Midbrain (tissue), 1 donor: ENCODE results near the gene RASAL2.
"Not testable (repeated sequence)": the region's sequence is repeated elsewhere in the genome, so short reads cannot be mapped to it uniquely, and the experiment has no call there.

Experiments
- DNase-seq: peaks from one replicate; lab custom pipeline; 2025; lab: John Stamatoyannopoulos, UW

Gene RASAL2

DNA sequence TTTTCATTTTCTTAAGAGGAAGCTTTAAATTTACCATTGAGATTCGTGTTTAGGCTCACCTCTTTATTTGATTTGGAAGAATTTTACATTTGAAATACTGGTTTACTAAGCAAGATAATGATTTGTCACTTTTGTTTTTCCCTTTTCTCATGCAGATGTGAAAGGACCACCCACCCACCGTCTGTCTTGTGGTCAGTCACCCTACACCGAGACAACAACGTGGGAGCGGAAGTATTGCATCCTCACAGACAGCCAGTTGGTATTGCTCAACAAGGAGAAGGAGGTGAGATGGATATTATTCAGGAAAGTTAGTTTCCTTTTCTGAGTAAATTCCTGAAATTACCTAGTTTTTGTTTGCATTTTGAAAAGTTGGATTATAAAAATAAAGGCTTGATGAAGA lies 189.5 kb downstream of the RASAL2 start:
- peak; percentile 17 for DNase-seq

DNA sequence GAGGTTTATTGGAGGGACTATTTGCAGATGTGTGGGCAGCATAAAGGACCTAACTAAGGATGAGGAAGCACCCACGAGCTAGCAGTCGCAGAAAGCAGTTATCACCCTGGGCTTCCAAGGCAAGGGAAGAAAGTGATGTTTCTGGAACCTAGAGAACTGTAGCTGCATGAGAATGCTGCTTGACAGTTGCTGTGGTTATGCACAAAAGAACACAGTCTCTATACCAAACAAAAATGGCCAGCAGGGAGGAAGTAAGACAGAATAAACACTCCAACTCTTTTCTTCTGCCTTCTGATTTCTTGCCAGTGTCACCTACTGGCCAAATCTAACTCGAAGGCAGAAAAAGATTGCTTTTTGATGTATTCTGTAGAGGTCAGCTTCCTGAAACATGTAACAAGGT lies 190.2 kb downstream of the RASAL2 start:
- no peak for DNase-seq

DNA sequence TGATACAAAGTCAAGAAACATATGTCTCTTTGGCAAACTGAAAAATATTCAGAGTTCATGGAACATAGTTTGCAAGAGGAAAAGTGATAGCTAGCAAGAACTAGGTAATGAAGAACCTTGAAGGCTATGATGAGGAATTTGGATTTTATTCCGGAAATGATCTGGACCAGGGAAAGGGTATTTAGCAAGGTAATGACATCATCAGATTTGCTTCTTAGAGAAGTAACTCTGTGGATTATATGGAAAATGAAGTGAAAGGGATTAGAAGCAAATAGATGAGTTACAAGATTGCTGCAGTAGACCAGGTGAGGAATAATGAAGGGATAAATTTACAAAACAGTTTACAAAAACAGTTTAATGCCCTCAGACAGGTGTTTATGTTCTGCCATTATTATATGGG lies 197.3 kb downstream of the RASAL2 start:
- DNase-seq: no peak

DNA sequence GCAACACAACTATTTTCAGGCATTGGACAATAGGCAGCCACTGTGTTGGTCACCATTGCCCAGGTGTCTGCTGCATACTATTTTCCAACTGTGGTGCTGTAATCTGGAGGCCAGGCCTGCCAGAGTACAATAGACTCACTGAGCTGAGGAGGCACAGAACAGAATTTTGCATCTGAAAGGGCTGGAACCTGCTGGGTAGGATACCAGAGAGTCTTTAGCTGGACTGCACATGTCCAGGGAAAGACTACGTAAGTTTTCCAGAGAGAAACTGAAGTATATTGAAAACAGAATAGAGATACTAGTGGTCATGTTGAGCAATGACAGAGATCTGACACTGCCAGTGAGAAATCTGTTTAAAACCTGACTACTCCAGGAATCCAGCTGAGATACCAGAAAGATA lies 200.8 kb downstream of the RASAL2 start:
- no peak for DNase-seq

DNA sequence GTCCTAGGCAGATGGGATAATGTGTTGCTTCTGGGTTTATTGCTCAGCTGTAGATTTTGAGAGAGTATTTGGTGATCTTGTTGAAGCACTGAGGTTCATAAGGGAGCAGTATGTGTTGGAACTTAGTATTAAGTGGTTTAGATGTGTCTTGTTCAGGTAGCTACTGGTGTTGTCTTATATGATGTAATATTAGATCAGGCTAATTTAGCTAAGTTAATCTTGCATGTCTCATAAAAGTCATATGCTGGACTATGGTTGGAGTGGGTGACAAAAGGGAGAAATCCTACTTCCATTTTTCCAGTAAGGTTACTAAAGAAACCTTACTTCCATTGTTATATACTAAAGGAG lies 206.4 kb downstream of the RASAL2 start:
- no peak for DNase-seq

DNA sequence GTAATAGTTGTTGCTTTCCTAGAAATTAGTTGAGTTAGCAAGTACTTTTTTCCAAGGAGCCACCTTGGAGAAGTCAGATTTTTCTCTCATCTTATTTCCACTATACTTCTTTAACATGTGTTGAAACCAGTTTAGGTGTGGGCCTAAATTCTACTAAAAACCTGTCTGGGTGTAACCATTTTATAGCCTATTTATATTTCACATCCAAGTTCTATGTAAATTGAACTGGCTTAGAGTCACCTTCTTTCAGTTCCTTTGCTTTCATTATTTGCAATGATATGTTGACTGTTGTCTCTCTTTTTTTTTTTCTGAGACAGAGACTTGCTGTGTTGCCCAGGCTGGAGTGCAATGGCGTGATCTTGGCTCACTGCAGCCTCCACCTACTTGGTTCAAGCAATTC lies 207.2 kb downstream of the RASAL2 start:
- no peak for DNase-seq

DNA sequence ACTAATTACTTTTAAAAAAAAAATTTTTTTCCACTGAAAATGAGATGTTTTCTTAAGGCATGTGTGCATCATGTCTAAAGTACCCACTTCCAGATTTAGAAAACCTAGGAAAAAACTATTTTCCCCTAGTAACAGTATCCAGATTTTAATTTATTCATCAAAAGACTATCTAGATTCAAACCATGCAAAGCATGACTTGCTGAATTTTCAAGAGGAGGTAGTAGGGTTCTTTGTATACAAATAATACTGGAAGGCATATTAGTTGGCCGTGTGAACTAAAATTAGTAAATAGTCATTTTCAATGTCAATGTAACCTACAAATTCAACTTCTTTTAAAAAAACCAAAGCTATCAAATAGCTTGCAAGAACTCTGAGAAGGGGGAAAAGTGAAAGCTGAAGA lies 213.4 kb downstream of the RASAL2 start:
- DNase-seq: no peak

DNA sequence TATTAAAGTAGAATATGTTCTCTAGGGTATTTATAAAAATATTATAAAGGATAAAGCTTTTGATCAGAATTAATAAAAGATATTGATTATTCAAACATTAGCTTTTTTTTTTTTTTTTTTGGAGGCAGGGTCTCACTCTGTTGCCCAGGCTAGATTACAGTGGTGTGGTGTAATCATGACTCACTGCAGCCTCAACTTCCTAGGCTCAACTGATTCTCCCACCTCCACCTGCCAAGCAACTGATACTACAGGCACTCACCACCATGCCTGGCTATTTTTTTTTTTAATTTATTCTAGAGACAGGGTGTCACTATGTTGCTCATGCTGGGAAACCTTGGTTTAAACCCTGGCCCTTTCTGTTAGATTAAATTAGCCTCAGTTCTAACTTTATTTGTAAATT lies 214.5 kb downstream of the RASAL2 start:
- no peak for DNase-seq

DNA sequence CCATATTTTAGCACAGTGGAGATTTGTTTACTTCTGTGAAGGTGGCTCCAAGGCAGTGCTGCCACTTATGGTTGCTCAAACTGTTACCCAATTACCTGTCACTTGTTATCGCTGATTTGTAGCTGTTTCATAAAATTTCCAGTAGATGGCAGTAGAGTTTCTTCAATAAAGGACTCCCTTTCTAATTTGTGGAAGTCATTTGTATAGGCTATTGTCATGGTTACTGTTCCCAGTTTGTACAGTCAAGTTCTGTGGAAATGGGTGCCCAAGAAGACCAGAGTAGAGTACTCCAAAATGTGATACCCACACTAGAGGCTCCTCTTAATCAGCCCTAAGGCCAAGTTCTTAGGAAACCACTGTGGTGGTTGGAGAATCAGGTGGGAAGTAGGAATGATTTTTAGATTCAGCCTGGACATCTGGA lies 216.8 kb downstream of the RASAL2 start:
- peak; percentile 70 for DNase-seq

DNA sequence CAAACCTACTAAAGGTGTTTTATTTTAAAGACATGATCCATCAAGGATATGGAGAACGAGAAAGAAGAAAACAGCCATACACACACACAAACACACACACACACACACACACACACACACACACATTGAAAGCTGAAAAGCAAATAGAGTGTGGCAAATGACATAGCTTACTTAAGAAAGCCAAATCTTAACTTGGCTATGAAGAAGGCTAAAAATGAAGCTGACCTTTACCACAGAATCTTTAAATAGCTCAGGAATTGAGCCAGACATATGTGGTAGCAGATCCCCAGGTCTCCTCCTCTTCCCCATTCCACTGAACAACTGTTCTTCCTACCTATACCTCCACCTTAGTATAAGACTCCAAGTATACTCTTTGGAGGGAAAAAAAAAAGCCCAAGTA lies 217.3 kb downstream of the RASAL2 start:
- no peak for DNase-seq

DNA sequence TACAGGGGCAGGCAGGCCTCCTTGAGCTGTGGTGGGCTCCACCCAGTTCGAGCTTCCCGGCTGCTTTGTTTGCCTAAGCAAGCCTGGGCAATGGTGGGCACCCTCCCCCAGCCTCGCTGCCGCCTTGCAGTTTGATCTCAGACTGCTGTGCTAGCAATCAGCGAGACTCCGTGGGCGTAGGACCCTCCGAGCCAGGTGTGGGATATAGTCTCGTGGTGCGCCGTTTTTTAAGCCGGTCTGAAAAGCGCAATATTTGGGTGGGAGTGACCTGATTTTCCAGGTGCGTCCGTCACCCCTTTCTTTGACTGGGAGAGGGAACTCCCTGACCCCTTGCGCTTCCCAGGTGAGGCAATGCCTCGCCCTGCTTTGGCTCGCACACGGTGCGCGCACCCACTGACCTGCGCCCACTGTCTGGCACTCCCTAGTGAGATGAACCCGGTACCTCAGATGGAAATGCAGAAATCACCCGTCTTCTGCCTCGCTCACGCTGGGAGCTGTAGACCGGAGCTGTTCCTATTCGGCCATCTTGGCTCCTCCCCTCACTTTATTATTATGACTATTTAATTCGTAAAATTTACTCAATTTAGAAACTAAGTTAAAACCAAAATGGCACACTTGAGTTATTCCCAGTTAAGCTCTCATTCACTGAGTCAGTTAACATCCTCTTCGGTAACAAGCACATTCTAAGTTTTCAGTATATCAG lies 226.5 kb downstream of the RASAL2 start:
- not testable (repeated sequence) for DNase-seq

DNA sequence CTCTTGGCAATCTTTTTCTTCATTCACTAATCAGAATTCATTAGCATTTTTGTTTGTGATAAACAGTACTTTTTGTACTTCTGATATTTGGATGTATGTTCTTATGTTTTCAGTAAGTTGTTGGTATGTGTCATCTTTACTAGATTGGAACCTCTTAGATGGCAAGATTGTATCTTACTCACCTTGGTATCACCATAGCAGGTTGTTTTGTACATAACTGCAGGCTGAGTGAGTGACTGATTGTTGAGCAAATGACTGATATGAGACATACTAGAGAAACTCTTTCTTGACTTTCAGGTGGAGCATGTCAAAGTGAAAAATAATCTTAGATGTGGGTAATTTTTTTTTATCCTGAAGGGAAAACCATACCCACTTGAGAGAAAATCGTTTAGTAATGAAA lies 229.2 kb downstream of the RASAL2 start:
- no peak for DNase-seq

DNA sequence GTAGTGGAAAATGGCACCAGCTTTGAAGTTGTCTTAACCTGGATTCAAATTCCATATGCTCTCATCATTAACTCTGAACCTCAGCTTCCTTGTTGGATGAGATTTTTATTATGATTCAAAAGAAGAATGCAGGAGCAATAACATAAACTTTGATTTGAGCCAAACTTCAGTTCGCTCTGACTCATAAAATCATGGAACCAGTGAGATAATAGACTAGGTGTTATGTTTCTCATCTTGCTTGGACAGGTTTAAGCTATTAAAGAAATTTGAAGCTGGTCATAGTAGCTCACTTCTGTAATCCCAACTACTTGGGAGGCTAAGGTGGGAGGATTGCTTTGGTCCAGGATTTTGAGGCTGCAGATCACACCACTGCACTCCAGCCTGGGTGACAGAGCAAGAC lies 230.1 kb downstream of the RASAL2 start:
- DNase-seq: no peak

DNA sequence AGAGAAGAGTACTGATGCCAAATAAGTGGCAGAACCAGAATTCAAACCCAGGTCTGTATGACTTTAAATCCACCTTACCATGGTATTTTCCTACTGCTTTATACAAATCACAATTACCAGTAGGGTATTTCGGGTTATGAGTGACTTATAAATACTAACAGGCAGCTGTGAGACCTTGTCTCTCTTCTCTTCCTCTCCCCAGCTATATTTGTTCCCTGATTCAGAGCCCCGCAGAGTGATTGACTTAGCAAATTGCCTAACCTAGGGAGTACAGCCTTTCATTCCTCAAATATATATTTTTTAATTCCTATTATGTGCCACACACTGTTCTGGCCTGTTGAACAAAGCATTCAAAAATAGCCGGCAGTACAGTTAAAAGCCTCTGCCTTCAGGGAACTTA lies 234.8 kb downstream of the RASAL2 start:
- no peak for DNase-seq

DNA sequence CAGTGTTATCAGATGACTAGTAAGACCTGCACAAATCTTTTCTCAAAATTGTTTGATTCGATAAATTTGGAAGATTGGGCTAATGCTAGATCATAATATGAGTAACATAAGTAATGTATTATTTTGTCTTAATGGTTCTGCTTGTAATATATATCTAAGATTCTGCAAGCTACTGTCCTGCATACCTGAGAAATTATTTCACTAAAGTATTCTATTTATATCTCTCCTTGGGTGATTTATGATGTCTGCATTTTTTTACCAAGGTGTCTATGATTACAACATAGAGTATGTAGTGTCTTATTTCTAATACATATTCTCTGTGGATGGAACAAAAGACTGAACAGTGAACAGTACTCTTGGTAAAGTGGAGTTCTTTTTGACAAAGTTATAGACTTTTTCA lies 236.2 kb downstream of the RASAL2 start:
- no peak for DNase-seq

DNA sequence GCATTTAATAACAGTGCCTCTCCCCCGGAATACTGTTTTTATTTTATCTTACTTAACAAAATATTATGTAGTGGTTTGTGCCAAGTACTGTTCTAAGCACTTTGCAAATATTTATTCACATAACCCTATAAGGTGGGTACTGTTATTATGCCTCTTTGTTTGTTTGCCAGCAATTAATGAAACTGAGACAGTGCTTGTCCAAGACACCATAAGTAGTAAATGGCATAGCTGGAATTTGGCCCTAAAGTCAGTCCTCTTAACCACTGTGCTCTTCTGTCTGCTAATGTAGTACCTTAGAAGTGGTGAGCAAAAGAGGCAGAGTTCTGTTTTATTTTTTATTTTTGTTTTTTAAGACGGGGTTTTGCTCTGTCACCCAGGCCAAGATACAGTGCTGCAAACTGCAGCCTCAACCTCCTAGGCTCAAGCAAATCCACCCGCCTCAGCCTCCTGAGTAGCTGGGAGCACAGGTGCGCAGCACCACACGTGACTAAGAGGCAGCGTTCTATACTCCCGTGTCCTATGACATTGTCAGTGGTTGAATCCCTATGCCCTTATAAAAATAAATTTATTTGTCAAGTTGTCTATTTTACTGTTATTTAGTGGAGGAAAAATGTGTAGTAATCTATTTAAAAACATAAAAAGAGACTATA lies 237.1 kb downstream of the RASAL2 start:
- DNase-seq: no peak

DNA sequence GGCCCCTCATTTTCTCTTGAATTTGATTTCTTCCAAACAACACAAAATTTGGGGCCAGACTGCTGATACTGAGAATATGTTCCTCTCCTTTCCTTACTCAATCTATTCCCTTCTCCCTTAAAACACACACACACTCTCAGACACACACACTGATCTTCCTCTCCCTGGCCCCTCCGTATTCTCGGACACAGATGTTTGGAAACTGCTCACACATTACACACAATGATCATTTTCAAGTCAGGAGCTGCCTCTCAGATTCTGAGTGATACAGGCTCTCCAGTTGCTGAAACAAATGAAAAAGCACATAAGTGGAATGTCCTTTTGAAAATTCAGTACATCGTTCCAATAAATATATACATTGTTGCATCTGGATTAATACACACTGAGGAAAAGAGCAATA lies 241.5 kb downstream of the RASAL2 start:
- DNase-seq: no peak

DNA sequence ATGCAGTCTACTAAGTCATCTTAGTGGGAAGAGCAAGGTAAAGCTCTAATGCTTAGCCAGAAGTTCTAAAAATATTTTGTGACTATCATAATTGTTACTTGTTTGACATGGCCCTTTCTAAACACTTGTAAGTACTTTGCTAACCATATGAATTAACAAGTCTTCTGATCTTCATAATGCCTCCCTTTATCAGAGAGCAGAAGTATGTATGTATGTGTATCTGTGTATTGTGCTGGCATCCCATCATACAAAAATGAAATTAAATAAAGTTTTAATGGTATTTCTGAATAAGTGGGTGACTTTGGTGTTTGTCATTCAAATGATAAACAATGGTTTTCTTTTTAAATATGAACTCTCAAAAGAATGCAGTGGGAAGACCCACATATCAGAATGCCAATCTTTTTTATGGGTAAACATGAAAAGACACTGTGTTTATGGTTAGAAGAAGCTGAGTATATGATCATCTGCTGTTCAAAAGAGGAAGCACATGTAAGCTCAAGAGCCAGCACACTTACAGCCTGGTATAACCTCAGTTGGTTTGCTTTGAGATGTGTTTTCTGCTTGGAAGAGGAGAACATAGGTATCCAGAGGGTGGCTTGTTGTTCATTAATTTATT lies 243.3 kb downstream of the RASAL2 start:
- no peak for DNase-seq

DNA sequence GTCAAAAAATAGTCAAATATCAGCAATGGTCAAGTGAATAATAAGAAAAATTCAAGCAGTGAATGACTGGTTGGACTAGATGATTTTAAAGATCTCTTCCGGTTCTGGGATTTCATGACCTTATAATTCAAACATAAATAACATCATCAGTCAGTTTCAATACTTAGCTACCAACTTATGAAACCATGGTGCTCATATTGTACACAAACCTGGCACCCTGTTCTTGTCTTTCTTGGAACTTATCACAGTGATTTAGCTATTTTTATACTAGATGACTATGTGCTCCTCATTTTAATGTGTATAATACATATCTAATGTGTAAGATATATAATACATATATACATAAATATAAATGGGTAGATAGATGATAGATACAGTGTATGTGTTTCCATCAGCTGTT lies 245.9 kb downstream of the RASAL2 start:
- DNase-seq: no peak

DNA sequence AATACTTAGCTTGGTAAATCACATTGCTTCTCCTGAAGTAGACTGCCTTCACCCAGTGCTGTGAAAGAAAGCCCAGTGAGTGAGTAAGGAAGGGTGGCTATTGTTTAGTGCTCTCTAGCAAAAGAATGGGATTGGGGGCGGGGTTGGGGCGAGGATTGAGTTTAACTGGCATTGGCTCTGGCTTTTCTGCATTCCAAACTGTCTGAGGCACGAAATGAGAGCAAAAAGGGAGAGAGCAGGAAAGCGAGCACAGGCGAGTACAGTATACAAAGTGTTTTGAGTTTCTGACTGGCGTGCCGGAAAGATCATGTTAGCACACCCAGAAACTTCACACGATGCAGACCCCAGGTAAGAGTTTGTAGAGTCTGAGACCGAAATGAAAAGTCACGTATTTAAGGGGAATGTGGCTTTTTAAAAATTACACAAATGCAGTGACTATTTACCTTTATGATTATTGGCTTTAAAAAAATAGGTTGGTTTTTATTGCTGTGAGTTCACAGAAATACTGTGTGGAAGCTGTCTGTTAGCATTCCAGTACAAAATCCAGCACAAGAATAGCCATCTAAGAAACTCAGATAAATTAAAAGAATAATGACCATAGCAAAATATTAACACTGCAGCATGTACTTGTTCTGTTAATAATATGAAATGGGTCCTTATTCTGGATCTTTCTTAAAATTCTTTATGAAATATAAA lies 247.5 kb downstream of the RASAL2 start:
- DNase-seq: peak; percentile 20

DNA sequence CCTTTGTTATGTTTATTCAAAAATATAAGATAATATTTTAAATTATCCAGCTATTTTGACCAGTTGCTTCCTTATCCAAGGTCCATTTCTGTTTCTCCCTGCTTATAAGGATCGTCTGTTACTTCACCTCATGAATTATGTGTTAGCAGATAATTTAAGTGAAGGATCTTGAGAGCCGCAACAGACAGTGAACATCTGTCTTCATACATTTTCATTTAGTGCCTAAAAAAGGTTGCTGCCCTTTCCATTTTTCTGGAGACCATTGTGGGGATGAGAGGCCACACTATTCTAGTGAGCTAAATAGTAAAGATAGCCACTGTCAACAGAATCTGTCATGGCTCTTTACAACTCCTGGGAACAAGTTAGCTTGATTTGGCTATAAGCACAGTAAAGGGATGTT lies 248.8 kb downstream of the RASAL2 start:
- DNase-seq: no peak

DNA sequence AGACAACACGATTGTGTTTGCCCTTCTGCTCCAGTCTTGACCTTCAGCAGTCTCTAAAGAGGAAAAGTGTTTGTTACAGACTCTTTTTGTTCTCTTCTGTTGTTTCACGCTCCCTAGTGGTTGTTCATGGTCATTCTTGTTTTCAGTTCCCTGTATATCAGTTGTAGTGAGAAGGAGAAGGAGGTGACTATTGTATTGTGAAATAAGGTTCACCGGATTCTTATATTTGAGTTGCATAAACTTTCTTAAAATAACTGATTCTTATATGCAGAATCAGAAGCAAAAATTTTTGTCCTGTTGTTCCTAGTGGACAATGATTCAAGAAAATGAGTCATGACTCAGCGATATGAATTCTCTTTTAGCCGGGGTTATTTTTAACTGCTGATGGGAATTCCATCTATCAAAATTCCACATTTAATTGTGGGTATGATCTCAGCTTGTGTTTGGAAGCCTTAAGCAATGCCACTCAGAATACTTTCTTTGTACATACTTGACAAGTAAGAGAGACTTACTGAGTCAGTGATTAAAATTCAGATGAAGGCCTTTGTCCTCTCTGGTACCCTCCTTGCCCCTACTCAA lies 250.7 kb downstream of the RASAL2 start:
- DNase-seq: peak; percentile 42

DNA sequence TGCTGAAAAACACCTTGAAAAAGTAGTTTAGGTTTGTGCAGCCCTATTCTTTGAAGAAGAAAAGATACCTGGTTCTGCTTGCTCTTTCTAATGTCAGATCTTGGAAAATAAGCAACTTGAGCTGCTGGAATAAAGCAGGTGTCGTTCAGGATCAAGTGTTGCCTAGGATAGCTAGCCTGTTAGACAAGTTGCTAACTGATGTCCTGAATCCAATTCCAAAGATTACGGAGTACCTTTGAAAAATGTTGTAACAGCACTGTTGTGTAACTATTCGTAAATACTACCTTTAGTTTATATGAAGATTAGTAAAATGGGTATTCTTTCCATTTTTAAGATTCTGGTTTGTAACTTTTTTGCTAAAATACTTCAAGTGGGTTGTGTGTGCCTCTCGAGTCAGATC lies 251.3 kb downstream of the RASAL2 start:
- DNase-seq: no peak
